Activated T-cell treated with anti-CD3 and anti-CD28 coated beads for 4 hours (primary cell): ENCODE results near the gene L3MBTL4.
"Not testable (repeated sequence)": the region's sequence is repeated elsewhere in the genome, so short reads cannot be mapped to it uniquely, and the experiment has no call there.

Experiments used
- DNase-seq: peaks from one replicate; pipeline ENCODE4 v3.0.0-alpha.2; 2020

Gene L3MBTL4

GRCh38 chr18:6414723-6415417 lies at the start of gene L3MBTL4:
L3MBTL4 (minus strand) TSS chr18:6414911; CDS start chr18:6311625, 103,286 bp downstream.
- DNase-seq = no peak

DNA sequence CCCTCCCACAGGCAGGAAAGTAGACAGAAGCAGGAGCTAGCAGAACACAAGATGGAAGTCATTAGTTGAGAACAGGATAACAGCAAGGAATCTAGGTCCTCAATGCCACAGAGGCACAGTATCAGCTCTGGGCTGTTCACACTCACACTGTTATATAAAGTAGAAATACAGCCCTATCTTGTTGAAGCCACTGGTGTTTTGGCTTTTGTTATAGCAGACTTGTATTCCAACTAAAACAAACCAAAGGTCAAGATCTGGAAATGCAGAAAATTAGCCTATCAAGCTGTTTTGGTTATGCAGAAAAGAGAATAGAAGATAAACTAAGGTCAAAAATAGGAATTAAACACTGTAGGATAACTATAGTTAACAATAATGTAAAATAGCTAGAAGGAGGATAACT lies 37.5 kb upstream of the L3MBTL4 start:
- no peak for DNase-seq

- DNase-seq = no peak
Measured at GRCh38 chr18:6449213-6449612, 34.5 kb upstream of the L3MBTL4 start.

DNA sequence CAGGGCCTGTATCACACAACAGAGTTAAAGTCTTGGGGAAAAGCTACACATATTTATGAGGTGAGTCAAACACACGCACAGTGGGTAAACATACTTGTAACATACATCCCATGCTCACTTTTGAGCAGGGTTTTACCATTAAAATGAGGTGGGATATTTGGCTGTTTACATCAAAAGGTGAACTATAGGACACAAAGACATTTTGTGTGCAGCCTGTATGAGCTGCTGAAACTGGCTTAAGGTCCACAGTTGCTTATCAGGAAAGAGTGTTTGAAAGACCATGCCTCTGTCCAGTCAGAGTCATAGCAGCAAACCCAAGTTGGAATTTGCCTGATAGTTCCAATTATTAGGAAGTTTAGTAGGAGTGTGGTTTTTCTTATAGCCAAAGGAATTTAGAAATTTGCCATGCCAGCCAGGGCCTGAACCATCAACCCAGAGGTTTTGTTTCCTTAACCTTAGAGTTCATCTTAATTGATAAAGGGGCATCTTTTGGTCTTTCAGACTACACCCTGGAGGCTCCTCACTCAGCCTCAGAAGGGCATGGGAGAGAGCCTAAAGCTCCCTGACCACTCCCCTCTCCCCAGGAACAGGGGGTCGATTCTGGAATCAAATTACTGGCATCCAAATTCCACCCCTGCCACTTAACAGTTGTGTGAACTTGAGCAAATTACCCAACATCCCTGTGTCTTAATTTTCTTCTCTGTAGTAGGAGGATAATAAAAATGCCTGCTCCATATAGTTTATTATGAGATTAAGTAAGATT lies 29.9 kb upstream of the L3MBTL4 start:
- no peak for DNase-seq

DNA sequence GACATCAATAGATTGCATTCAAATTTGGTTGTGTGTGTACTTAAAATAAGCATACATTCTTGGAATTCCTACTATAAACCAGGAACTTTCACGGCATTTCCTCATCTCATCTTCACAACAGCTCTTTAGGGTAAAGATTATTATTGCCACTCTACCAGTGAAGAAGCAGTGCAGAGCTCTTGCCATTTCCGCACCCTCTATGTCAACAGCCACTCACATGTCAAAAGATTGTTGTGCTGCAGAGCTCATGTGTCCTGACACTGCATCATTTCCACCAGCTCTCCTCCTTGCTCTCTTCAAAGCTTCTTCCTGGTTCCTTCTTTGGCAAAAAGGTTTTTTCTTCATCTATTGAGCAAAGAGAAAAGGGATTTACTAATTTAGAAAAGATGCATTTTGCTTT lies 26.5 kb upstream of the L3MBTL4 start:
- DNase-seq = no peak

GRCh38 chr18:6437937-6438818 lies 23.5 kb upstream of the L3MBTL4 start:
- no peak for DNase-seq

- DNase-seq = no peak
Measured at GRCh38 chr18:6435731-6436130, 21.0 kb upstream of the L3MBTL4 start.

- no peak for DNase-seq
Measured at GRCh38 chr18:6434987-6435709, 20.4 kb upstream of the L3MBTL4 start.

GRCh38 chr18:6434481-6434880 lies 19.8 kb upstream of the L3MBTL4 start:
- DNase-seq = no peak

DNA sequence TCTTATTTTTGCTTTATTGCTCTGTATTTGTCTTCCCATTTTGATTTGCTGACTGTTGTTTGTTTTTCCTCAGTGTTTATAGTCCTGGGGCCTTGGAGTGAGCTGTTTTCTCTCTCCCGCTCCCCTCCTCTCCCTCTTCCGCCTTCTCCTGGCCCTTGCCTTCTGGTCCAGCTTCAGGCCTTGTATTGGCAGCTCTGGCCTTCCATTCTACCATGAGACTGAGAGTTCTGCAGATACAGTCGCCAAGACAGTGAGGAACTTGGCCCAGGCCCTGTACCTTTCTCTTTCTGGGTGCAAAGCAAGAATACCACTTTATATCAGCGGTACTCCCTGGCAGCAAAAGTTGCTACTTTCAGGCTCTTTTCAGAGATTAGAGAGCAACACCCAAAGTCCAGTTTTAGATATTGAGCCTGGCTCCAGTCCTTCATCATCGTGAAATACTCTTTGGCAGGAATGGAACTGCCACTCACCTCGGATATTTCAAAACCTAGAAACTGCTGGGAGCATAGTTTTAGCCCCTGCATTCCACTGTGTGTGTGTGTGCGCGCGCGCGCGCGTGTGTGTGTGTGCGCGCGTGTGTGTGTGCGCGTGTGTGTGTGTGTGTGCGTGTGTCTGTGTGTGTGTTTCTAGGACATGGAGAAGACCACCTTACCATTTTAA lies 17.1 kb upstream of the L3MBTL4 start:
- no peak for DNase-seq

DNA sequence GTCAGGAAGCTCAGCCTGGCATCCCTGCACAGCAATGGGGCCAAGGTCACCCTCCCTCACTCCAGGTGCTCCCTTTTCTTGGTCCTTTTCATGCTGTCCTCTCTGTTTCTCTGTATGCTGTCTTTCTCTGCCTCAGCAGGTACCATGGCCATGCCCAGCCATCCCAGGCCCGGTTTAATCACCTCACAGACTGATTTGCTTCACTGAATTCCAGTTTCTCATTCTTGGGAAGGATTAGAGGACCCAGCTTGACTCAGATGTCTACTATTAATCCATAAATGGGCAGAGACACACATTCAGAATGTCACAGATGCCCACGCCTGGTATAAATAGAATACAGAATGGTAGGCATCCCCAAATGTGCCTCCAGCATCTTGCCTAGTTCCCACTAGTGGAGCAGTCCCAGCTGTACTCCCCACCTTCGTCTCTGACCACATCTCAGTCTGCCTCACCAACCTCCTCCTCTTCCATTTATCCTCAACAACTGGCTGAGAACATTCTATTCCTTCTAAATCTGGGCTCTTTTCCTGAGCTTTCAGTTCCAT lies 14.2 kb upstream of the L3MBTL4 start:
- DNase-seq = no peak

GRCh38 chr18:6427286-6427685 lies 12.6 kb upstream of the L3MBTL4 start:
- no peak for DNase-seq

GRCh38 chr18:6423289-6423688 lies 8.6 kb upstream of the L3MBTL4 start:
- DNase-seq = no peak

GRCh38 chr18:6414118-6414722 lies 491 bp downstream of the L3MBTL4 start:
- DNase-seq = no peak

GRCh38 chr18:6413579-6414117 lies 1.1 kb downstream of the L3MBTL4 start:
- DNase-seq = no peak

GRCh38 chr18:6412933-6413472 lies 1.7 kb downstream of the L3MBTL4 start:
- no peak for DNase-seq

- no peak for DNase-seq
Measured at GRCh38 chr18:6411382-6411781, 3.3 kb downstream of the L3MBTL4 start.

GRCh38 chr18:6409933-6410332 lies 4.8 kb downstream of the L3MBTL4 start:
- DNase-seq = no peak

GRCh38 chr18:6408543-6408942 lies 6.2 kb downstream of the L3MBTL4 start:
- not testable (repeated sequence) for DNase-seq

- DNase-seq = no peak
Measured at GRCh38 chr18:6406910-6407470, 7.7 kb downstream of the L3MBTL4 start.
